ENCODE data around the gene GPR107.
A peak's percentile ranks its signal among the peaks of the same experiment; 100 is the strongest.

The GPR107 gene

DNA sequence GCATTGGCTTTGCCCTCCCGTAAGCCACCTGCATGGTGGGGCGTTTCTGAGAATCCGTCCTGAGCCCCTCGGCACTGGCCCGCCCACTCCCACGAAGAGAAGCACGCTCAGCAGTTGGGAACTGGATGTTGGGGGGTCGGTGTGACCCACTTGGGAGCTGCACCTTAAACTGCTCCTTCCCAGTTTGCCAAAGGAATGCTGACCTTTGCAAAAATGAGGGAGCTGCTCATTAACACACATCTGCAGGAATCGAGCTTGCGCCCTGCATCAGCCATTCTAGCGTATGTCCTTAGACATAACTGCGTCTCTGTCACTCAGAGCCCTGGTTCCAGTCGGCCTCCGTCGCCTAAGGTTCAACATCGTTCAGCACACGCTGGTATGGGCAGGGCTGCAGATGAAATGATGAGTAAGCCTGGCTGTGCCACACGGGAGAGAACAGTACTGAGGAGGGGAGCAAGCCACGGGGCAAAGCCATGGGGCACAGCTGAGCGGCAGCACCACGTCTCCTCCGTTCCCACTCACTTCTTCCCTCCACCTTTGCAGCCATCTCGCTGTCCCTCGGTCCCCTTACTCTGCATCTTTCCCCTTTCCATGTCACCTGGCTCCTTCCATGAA lies 89.7 kb downstream of the GPR107 start:
- H3K4me1 Mint-ChIP-seq, result peaks cover 59% of the 10 kb centered on the region
- peaks cover 37% of the 10 kb centered on the region for H3K27me3 Mint-ChIP-seq
- H3K9me3 Mint-ChIP-seq, result no peaks in the 10 kb centered on the region
- peak overlapping the region; percentile 59 to 65 for H3K27ac Mint-ChIP-seq
- peak overlapping the region; percentile 36 to 47 for H3K4me3 Mint-ChIP-seq
- ATAC-seq (no peak), DNase-seq (no peak)

DNA sequence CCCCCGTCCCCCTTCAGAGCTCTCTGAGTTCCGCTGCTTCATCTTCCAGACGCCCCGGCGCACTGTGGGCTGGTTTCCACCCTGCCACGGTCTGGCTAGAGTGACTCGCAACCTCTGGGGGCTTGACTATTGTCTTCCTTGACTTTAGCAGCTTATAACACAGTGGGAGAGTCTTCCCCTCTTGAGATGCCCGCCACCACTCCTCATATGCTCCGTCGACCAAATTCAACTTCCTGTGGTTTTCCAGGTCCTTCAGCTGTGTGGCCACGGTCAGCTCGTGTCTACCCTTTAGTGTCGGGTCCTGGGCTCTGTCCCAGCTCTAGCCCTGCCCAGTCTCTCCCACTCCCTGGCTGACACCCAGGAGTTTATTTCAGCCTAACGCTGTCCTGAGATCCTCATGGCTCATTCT lies 90.3 kb downstream of the GPR107 start:
- Mint-ChIP-seq H3K27ac (peak overlapping the region; percentile 59 to 65), H3K27me3 (peaks cover 37% of the 10 kb centered on the region), H3K4me3 (peak overlapping the region; percentile 36 to 47), H3K4me1 (peaks cover 53% of the 10 kb centered on the region), H3K9me3 (no peaks in the 10 kb centered on the region)
- DNase-seq (no peak), ATAC-seq (no peak)

DNA sequence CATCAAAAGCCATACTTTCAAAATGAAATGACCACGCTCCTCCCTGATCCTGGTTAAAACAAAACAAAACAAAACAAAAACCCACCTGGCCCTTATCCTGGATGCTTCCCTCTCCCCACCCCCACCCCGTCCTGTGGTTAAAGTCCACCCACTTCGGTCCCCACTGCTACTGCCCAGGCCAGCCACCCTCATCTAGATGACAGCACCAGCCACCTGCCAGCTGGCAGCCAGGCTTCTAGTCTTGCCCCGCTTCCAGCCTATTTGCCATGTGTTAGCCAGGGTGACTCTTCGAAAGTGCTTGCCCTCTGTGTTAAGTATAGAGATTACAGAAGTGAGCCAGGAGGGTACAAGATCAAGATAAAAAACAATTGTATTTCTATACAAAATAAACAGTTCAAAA lies 91.0 kb downstream of the GPR107 start:
- Mint-ChIP-seq H3K9me3 (no peaks in the 10 kb centered on the region), H3K4me1 (peaks cover 46% of the 10 kb centered on the region), H3K4me3 (peak overlapping the region in 1 of 2 donors; percentile 31), H3K27me3 (peaks cover 37% of the 10 kb centered on the region), H3K27ac (peak overlapping the region; percentile 64 to 89)
- ATAC-seq, result no peak
- DNase-seq, result no peak

- no peak overlapping the region for H3K4me3 Mint-ChIP-seq
- no peak for DNase-seq
- H3K27me3 Mint-ChIP-seq, result peaks cover 37% of the 10 kb centered on the region
These were observed 92.0 kb downstream of the GPR107 start for GRCh38 chr9:130145658-130146057.

DNA sequence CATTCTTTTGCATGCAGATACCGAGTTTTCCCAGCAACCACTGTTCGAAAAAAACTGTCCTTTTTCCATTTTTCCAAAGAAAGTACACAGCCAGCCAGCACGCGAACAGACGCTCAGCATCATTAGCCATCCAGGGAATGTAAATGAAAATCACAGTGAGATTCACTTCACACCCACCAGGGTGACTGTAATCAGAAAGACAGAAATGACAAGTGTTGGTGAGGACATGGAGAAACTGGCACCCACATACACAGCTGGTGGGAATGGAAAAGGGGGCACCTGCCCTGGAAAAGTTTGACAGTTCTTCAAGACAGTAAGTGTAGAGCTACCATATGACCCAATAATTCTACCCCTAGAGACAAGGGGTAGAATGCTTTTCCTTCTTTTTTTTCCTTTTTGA lies 93.5 kb downstream of the GPR107 start:
- no peak for DNase-seq
- H3K27ac Mint-ChIP-seq, result no peak overlapping the region
- peaks cover 37% of the 10 kb centered on the region for H3K27me3 Mint-ChIP-seq
- H3K9me3 Mint-ChIP-seq, result no peaks in the 10 kb centered on the region
- ATAC-seq, result peak; percentile 59
- peaks cover 21% of the 10 kb centered on the region for H3K4me1 Mint-ChIP-seq
- no peak overlapping the region for H3K4me3 Mint-ChIP-seq

More at GRCh38 chr9:130145658-130146057, 92.0 kb downstream of the GPR107 start:
- H3K27ac Mint-ChIP-seq, result no peak overlapping the region
- H3K4me1 Mint-ChIP-seq, result peaks cover 36% of the 10 kb centered on the region
- no peak for ATAC-seq
- no peaks in the 10 kb centered on the region for H3K9me3 Mint-ChIP-seq

GRCh38 chr9:130147910-130148309 lies 94.2 kb downstream of the GPR107 start:
- H3K27ac Mint-ChIP-seq, result no peak overlapping the region
- DNase-seq (no peak), ATAC-seq (no peak)
- peaks cover 20% of the 10 kb centered on the region for H3K4me1 Mint-ChIP-seq
- peaks cover 31% of the 10 kb centered on the region for H3K27me3 Mint-ChIP-seq
- no peaks in the 10 kb centered on the region for H3K9me3 Mint-ChIP-seq
- H3K4me3 Mint-ChIP-seq, result no peak overlapping the region

DNA sequence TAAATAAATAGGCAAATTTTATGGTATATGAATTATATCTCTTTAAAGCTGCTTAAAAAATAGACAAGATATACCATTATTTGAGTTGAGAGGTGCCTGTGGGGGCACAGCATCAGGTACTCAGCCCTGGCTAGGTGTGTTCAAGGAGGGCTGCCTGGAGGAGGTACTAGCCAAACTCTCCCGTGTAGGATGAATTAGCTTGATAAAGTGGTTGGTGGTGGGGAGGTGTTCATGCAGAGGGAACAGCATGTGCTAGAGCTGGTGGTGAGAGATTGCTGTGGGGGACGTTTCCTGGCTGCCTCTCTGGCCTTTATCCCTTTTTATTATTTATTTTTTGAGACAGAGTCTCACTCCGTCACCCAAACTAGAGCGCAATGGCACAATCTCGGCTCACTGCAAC lies 95.3 kb downstream of the GPR107 start:
- H3K27me3 Mint-ChIP-seq, result peaks cover 20% of the 10 kb centered on the region
- DNase-seq, result no peak
- H3K27ac Mint-ChIP-seq, result no peak overlapping the region
- no peak for ATAC-seq
- H3K4me3 Mint-ChIP-seq, result no peak overlapping the region
- H3K9me3 Mint-ChIP-seq, result no peaks in the 10 kb centered on the region
- peaks cover 9% of the 10 kb centered on the region for H3K4me1 Mint-ChIP-seq

GRCh38 chr9:130149654-130150286 lies 96.1 kb downstream of the GPR107 start:
- DNase-seq (no peak), ATAC-seq (no peak)
- H3K27ac Mint-ChIP-seq, result no peak overlapping the region
- H3K4me3 Mint-ChIP-seq, result no peak overlapping the region
- H3K9me3 Mint-ChIP-seq, result no peaks in the 10 kb centered on the region
- H3K27me3 Mint-ChIP-seq, result peaks cover 13% of the 10 kb centered on the region
- H3K4me1 Mint-ChIP-seq, result peaks cover 1% of the 10 kb centered on the region

DNA sequence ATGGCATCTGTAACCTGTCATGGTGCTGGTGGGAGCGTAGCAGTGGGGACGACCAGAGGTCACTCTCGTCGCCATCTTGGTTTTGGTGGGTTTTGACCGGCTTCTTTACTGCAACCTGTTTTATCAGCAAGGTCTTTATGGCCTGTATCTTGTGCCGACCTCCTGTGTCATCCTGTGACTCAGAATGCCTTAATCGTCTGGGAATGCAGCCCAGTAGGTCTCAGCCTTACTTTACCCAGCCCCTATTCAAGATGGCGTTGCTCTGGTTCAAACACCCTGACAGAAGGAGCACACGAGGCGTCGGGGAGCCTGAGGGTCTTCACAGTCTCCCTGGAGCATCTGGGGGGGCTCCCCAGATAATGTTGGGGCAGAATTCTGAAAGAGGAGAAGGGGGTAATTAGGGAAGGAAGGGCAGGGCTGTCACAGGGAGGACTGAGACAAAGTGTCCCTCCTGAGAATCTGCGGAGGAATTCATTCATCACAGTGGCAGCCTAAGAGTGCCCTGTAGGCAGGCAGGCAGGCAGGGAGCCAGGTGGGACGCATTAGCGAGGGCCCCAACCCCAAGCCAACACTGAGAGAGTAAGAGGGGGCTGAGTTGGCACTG lies 97.2 kb downstream of the GPR107 start:
- H3K4me3 Mint-ChIP-seq, result no peak overlapping the region
- H3K4me1 Mint-ChIP-seq, result no peaks in the 10 kb centered on the region
- H3K27me3 Mint-ChIP-seq, result peaks cover 8% of the 10 kb centered on the region
- H3K9me3 Mint-ChIP-seq, result no peaks in the 10 kb centered on the region
- no peak for DNase-seq
- H3K27ac Mint-ChIP-seq, result peak overlapping the region in 1 of 2 donors; percentile 30
- ATAC-seq, result no peak

DNA sequence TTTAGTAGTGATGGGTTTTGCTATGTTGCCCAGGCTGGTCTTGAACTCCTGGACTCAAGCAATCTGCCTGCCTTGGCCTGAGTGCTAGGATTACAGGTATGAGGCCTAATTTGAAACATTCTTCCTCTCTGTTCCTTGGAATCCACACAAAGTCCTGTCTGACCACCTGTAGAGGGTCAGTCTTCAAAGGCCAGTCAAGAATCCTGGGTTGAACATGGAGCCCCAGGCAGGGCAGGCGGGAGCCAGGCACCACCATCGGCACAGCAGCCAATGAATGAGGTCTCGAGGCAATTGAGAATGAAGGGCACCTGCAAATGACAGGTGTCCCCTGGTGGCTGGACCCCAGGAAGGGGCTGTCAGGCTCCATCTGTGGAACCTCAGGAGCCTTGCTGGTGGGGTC lies 101.1 kb downstream of the GPR107 start:
- DNase-seq (no peak), ATAC-seq (no peak)
- H3K9me3 Mint-ChIP-seq, result no peaks in the 10 kb centered on the region
- H3K27me3 Mint-ChIP-seq, result no peaks in the 10 kb centered on the region
- peaks cover under 1% of the 10 kb centered on the region for H3K4me1 Mint-ChIP-seq
- H3K27ac Mint-ChIP-seq, result no peak overlapping the region
- no peak overlapping the region for H3K4me3 Mint-ChIP-seq

- ATAC-seq (no peak), DNase-seq (no peak)
- Mint-ChIP-seq H3K4me1 (peaks cover 4% of the 10 kb centered on the region), H3K9me3 (no peaks in the 10 kb centered on the region), H3K27ac (no peak overlapping the region), H3K4me3 (no peak overlapping the region), H3K27me3 (no peaks in the 10 kb centered on the region)
These were observed 101.9 kb downstream of the GPR107 start for GRCh38 chr9:130155647-130156046.

GRCh38 chr9:130156672-130157071 lies 103.0 kb downstream of the GPR107 start:
- Mint-ChIP-seq H3K27me3 (no peaks in the 10 kb centered on the region), H3K9me3 (no peaks in the 10 kb centered on the region), H3K27ac (no peak overlapping the region), H3K4me3 (no peak overlapping the region), H3K4me1 (peaks cover 4% of the 10 kb centered on the region)
- ATAC-seq (no peak), DNase-seq (no peak)

DNA sequence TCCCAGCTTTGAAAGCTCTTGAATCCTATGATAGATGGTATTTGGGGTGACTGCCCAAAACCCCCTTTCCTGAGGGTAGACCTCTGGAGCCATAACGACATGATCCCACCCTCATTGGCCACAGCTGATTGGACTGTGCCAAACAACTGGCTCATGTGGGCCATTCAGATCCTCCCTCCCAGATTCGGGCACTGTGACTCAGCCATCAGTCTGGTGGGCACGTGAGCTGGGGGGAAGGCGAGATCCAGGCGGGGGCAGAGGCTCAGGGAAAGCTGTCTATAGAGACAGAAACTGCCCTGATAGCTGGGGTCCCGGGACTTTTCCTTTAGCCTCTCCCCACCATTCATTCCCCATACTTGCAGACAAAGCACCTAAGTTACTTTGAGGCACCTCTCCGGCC lies 103.4 kb downstream of the GPR107 start:
- Mint-ChIP-seq H3K9me3 (no peaks in the 10 kb centered on the region), H3K4me1 (peaks cover 4% of the 10 kb centered on the region), H3K27me3 (no peaks in the 10 kb centered on the region), H3K27ac (no peak overlapping the region), H3K4me3 (no peak overlapping the region)
- no peak for ATAC-seq
- no peak for DNase-seq

DNA sequence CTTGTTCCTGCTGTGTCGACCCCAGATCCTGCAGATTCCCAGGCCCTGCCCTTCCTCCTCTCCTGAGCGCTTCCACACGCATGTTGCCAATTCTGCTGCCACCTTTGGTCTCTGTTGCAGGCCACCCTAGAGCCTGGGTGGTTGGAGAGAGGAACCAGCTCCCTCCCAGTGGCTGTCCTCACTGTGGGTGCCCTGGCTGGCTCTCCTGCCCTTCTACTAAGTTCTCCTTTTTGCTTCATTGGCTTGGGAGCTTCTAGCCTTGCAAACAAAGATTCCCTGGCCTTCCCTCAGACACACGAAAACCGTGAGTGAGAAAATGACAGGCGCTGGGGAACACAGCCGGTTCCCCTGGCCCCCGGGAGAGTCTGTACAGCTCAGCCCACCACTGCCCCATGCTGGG lies 104.3 kb downstream of the GPR107 start:
- DNase-seq, result no peak

GRCh38 chr9:130159057-130159456 lies 105.4 kb downstream of the GPR107 start:
- no peak for ATAC-seq
- no peak overlapping the region for H3K27ac Mint-ChIP-seq
- DNase-seq, result no peak
- H3K4me1 Mint-ChIP-seq, result peaks cover 4% of the 10 kb centered on the region
- H3K9me3 Mint-ChIP-seq, result no peaks in the 10 kb centered on the region
- H3K4me3 Mint-ChIP-seq, result no peak overlapping the region
- H3K27me3 Mint-ChIP-seq, result no peaks in the 10 kb centered on the region

More for the DNA sequence above, 104.3 kb downstream of the GPR107 start:
- Mint-ChIP-seq H3K27ac (peak overlapping the region in 1 of 2 donors; percentile 9), H3K4me3 (no peak overlapping the region), H3K4me1 (peaks cover 4% of the 10 kb centered on the region), H3K9me3 (no peaks in the 10 kb centered on the region), H3K27me3 (no peaks in the 10 kb centered on the region)
- ATAC-seq, result no peak

DNA sequence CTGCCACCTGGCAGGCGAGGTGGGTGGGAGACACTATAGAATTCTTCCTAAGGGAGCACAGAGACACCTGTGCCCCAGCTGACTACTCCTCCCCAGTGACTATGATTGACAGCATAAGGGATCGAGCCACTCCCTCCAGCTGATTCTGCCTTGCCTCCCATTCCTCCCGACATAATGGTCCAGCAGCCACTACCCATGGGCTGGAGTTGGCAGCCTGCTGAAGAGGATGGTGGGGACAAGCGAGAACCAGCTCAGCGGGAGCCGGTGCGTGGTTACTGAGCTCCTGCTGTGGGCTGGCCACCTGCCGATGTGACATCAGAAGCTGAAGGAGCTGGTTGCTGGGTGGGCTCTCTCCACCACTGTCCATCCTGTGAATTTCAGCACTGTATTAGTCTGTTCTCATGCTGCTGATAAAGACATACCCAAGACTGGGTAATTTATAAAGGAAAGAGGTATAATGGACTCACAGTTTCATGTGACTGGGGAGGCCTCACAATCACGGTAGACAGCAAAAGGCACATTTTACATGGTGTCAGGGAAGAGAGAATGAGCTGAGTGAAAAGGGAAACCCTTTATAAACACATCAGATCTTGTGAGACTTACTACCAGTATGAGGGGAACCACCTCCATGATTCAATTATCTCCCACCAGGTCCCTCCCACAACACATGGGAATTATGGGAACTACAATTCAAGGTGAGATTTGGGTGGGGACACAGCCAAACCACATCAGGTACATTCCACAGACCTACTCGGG lies 106.4 kb downstream of the GPR107 start:
- ATAC-seq, result no peak
- H3K27me3 Mint-ChIP-seq, result no peaks in the 10 kb centered on the region
- no peaks in the 10 kb centered on the region for H3K9me3 Mint-ChIP-seq
- H3K4me3 Mint-ChIP-seq, result no peak overlapping the region
- H3K4me1 Mint-ChIP-seq, result peaks cover 4% of the 10 kb centered on the region
- no peak overlapping the region for H3K27ac Mint-ChIP-seq
- no peak for DNase-seq

Data from stimulated activated naive CD8-positive, alpha-beta T cell treated with anti-CD3 and anti-CD28 coated beads, Interleukin-15, amount 100 ng/mL, for 72 hours (primary cell).